Forelimb muscle (tissue), 1 donor: Measurements from ENCODE around the gene PGM5. TPM values are rescaled to one million over a fixed set of nuclear protein-coding genes. Genes with fewer than 3 reads are reported as not detected.

Experiments
- polyA plus RNA-seq: library from polyadenylated mRNA; unstranded; fragments of 120-200 nt; gene quantifications from one replicate; pipeline ENCODE4 v1.2.1, GENCODE V29; 2013; ENCODE audit not compliant: insufficient read length

Gene PGM5
- polyA plus RNA-seq, 1 donor = 49.0 TPM

Other genes starting within 250 kb of the PGM5 start
- gene ZNG1C, start 114.6 kb upstream of the PGM5 start, polyA plus RNA-seq = 22.7 TPM
- 0.29 TPM for gene FOXD4L3, start 53.7 kb upstream of the PGM5 start, polyA plus RNA-seq
- gene TMEM252, start 184.3 kb downstream of the PGM5 start, polyA plus RNA-seq = 1.0 TPM